SU-DHL-6 (cell line): Measurements from ENCODE around the gene PTPN14.

Experiments used
- H2AFZ ChIP-seq: fragments of 200-600 bp; sonication (generic); 2 replicates; pipeline ENCODE4 v1.6.1; 2014; ENCODE audit warnings: low read depth, mild to moderate bottlenecking, moderate library complexity, mixed read lengths, antibody characterized with exemption, low read length; ENCODE audit not compliant: severe bottlenecking
- H3F3A ChIP-seq: fragments of 200-600 bp; shearing (Covaris generic); 2 replicates; pipeline ENCODE4 v1.6.0; 2016; ENCODE audit warnings: antibody characterized with exemption, mild to moderate bottlenecking; ENCODE audit not compliant: insufficient read depth
- H3K27ac ChIP-seq: fragments of 200-600 bp; sonication (generic); 2 replicates; pipeline ENCODE4 v1.5.1; 2016; ENCODE audit warnings: low read depth, mild to moderate bottlenecking, low read length, moderate library complexity, mixed read lengths
- H3K27me3 ChIP-seq: fragments of 200-600 bp; sonication (generic), shearing (Covaris generic); 2 replicates; pipeline ENCODE4 v1.6.0; 2014; ENCODE audit warnings: mild to moderate bottlenecking, low read length
- H3K36me3 ChIP-seq: fragments of 200-600 bp; sonication (generic); 2 replicates; pipeline ENCODE4 v1.6.1; 2014; ENCODE audit warnings: mild to moderate bottlenecking, low read length, mixed read lengths
- H3K4me2 ChIP-seq: fragments of 300-600, 200-600 bp; shearing (Covaris generic), sonication (generic); 2 replicates; pipeline ENCODE4 v1.6.0; 2014; ENCODE audit warnings: low read length, low read depth, mild to moderate bottlenecking; ENCODE audit not compliant: poor library complexity, severe bottlenecking
- H3K4me3 ChIP-seq: fragments of 200-600 bp; sonication (generic); 2 replicates; pipeline ENCODE4 v1.5.1; 2014; ENCODE audit warnings: antibody characterized with exemption, low read length, mild to moderate bottlenecking, mixed read lengths; ENCODE audit not compliant: insufficient read depth, poor library complexity, severe bottlenecking
- H3K79me2 ChIP-seq: fragments of 200-600 bp; sonication (generic); 2 replicates; pipeline ENCODE4 v1.6.1; 2014; ENCODE audit warnings: mild to moderate bottlenecking, low read length, moderate library complexity; ENCODE audit not compliant: insufficient read depth
- H3K9ac ChIP-seq: fragments of 200-600 bp; sonication (generic); 2 replicates; pipeline ENCODE4 v1.7.0; 2014; ENCODE audit warnings: mild to moderate bottlenecking, low read length
- H3K9me2 ChIP-seq: fragments of 200-600 bp; sonication (generic); replicated peaks from 2 replicates; pipeline ENCODE4 v1.6.1; 2014; ENCODE audit warnings: low read length; ENCODE audit not compliant: insufficient read depth
- H3K9me3 ChIP-seq: fragments of 200-600 bp; sonication (generic); 2 replicates; pipeline ENCODE4 v1.6.1; 2014; ENCODE audit warnings: low read length, mixed read lengths; ENCODE audit not compliant: insufficient read depth
- H4K20me1 ChIP-seq: fragments of 200-600 bp; sonication (generic); 2 replicates; pipeline ENCODE4 v1.6.1; 2014; ENCODE audit warnings: low read depth, mild to moderate bottlenecking, antibody characterized with exemption, low read length, moderate library complexity, mixed read lengths
- CTCF ChIP-seq: fragments of 200-600 bp; sonication (generic); IDR thresholded peaks from one replicate; pipeline ENCODE4 v1.5.1; 2017; ENCODE audit warnings: antibody characterized with exemption, mild to moderate bottlenecking, low read length, moderate library complexity; ENCODE audit not compliant: insufficient read depth, poor library complexity, severe bottlenecking
- EZH2phosphoT487 ChIP-seq: fragments of 200-600 bp; sonication (generic), shearing (Covaris generic); conservative IDR thresholded peaks from 2 replicates; pipeline ENCODE4 v1.6.1; 2018; ENCODE audit warnings: mild to moderate bottlenecking, antibody characterized with exemption, low read length, moderate library complexity, mixed read lengths

PTPN14 gene

DNA sequence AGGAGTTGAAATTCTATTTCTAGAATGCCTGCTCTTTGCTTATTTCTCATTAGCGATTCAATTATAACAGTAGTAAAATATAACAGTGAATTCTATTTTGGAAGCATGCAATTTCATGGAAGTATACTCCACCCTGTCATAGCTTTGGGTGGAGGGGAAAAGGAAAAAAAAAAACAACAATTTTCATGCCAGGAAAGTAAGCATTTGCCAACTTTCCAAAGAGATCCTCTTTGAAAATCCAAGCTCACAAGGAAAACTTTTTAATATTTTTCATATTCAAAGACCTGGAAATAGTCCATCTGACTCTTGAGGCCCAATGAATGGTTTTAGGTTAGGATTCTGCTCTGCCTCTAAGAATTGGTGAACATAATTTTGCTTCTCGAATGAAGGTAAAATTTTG, 134.5 kb downstream of the PTPN14 start:
- no peak overlapping the region for H3K4me2 ChIP-seq

DNA sequence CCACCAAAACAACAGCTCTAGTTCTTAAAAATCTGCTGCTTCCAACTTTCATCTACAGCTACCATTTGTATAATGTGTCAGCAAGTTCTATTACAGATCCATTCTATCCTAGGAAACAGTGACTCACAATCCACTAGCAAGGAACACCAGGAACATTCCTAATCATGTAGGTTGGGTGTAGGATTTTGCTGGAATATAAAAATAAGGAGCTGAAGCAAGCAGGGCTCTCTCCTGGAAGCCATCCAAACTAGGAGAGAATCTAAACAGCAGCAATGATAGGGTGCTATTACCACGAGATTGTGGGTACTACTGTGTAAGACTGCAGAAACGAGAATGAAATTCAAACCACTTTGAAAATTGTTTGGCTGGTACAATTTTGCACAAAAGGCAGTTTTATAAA, 135.0 kb downstream of the PTPN14 start:
- no peak overlapping the region for H3K4me2 ChIP-seq
- no peak overlapping the region for H2AFZ ChIP-seq
- no peaks in the 10 kb centered on the region for H3F3A ChIP-seq
- no peak overlapping the region for H3K9ac ChIP-seq
- H4K20me1 ChIP-seq, result no peaks in the 10 kb centered on the region
- no peak overlapping the region for H3K27ac ChIP-seq
- H3K9me2 ChIP-seq, result no peaks in the 10 kb centered on the region
- H3K79me2 ChIP-seq, result no peaks in the 10 kb centered on the region
- no peaks in the 10 kb centered on the region; the same call in 1 of the 2 replicates for H3K27me3 ChIP-seq
- H3K4me3 ChIP-seq, result no peak overlapping the region
- TF ChIP-seq EZH2phosphoT487 (no peak), CTCF (no peak)
- no peaks in the 10 kb centered on the region for H3K36me3 ChIP-seq
- no peaks in the 10 kb centered on the region for H3K9me3 ChIP-seq

More for the DNA sequence above, 134.5 kb downstream of the PTPN14 start:
- Histone ChIP-seq H3K4me3 (no peak overlapping the region), H3K9ac (no peak overlapping the region), H4K20me1 (no peaks in the 10 kb centered on the region), H3K27ac (no peak overlapping the region), H3K9me2 (no peaks in the 10 kb centered on the region), H3F3A (no peaks in the 10 kb centered on the region), H3K27me3 (no peaks in the 10 kb centered on the region; the same call in 1 of the 2 replicates), H2AFZ (no peak overlapping the region), H3K79me2 (no peaks in the 10 kb centered on the region), H3K36me3 (no peaks in the 10 kb centered on the region), H3K9me3 (no peaks in the 10 kb centered on the region)
- TF ChIP-seq CTCF, result no peak
- no peak for TF ChIP-seq EZH2phosphoT487

DNA sequence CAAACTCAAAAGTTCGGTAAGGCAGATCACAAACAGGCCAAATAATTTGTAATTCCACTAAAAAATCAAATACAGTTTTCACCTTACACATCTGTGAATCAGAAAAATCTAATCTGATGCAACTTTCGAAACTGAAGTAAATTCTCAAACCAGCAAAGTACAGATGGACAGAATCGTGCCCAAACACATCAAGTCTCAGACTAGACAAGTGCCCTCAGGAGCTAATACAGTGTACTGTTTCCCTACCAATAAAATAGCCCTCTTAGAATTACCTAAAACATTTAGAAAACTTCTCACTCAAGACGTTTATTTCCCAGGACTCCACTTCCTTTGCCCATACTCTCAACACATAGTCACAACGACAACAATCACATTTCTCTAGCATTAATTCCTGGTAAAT, 136.3 kb downstream of the PTPN14 start:
- Histone ChIP-seq H3K27me3 (no peaks in the 10 kb centered on the region; the same call in 1 of the 2 replicates), H4K20me1 (no peaks in the 10 kb centered on the region), H3K9ac (no peak overlapping the region), H2AFZ (no peak overlapping the region), H3K79me2 (no peaks in the 10 kb centered on the region), H3F3A (no peaks in the 10 kb centered on the region), H3K27ac (no peak overlapping the region), H3K9me2 (no peaks in the 10 kb centered on the region), H3K9me3 (no peaks in the 10 kb centered on the region), H3K4me3 (no peak overlapping the region), H3K36me3 (no peaks in the 10 kb centered on the region), H3K4me2 (no peak overlapping the region)
- TF ChIP-seq CTCF, result no peak
- TF ChIP-seq EZH2phosphoT487, result no peak
